ENCODE measurements around the gene SLC4A3. TPM values are rescaled to one million over a fixed set of nuclear protein-coding genes. Genes with fewer than 3 reads are reported as not detected.
A peak's percentile ranks its signal among the peaks of the same experiment; 100 is the strongest.
"Not testable (repeated sequence)": the region's sequence is repeated elsewhere in the genome, so short reads cannot be mapped to it uniquely, and the experiment has no call there.

SLC4A3 gene
- total and polyA plus RNA-seq, 2 of the 13 experiments (the other 11 are each of a cell fraction or from before 2014, with no cell fraction given): 0.18 to 0.95 TPM

- FAIRE-seq (no peak), DNase-seq (ENCODE audit: low spot score) (no peak), ATAC-seq (no peak; the same call in 2 of the 3 replicates)
- CTCF ChIA-PET (ENCODE audit: low intra/inter-chr PET ratio, low total read pairs): no interaction called here
- H3K9me3 ChIP-seq (ENCODE audit: low read length): no peaks in the 10 kb centered on the region
- in situ Hi-C loops (cut with HindIII; ENCODE audit: extremely low pct_ligation_motif_present, low pct_unique_long_range_greater_than_20kb) (no loop called here), intact Hi-C loops (cut with micrococcal nuclease; ENCODE audit: unreplicated experiment) (no loop called here)
- H3K27me3 ChIP-seq (ENCODE audit: control insufficient read depth in 1 of 2, insufficient read depth in 2 of 2, low read length in 2 of 2): peaks cover 0 to 38% of the 10 kb centered on the region in 2 experiments; a peak in 3 of 5 replicates
- H3K4me2 ChIP-seq (ENCODE audit: low read depth, low read length): no peak overlapping the region
- H3K4me3 ChIP-seq (replicated peaks in 1 of 3; ENCODE audit: insufficient read depth in 1 of 3, low read depth in 2 of 3, low read length in 3 of 3): no peak overlapping the region
- no peak overlapping the region for H3K9ac ChIP-seq (ENCODE audit: insufficient read depth, low read depth, low read length)
- no peaks in the 10 kb centered on the region for H4K20me1 ChIP-seq (ENCODE audit: insufficient read depth, low read length)
- no peaks in the 10 kb centered on the region for H3K79me2 ChIP-seq (ENCODE audit: insufficient read depth, low read length)
- TF ChIP-seq USF2 (IDR thresholded peaks at IDR 0.05; ENCODE audit: low read depth, low read length) (no peak), USF2 (CRISPR knock-in tag; IDR thresholded peaks at IDR 0.05; ENCODE audit: borderline replicate concordance) (no peak), MAFK (conservative IDR thresholded peaks at IDR 0.05 in 1 of 2, IDR thresholded peaks at IDR 0.05 in 1 of 2; ENCODE audit: low read length in 2 of 2) (0 out of 4 replicates have a peak, but pooled peaks of 1 of the 2 experiments have one; percentile 5)
- peaks cover 5% of the 10 kb centered on the region for H3K4me1 ChIP-seq (ENCODE audit: insufficient read depth, low read length)
- POLR2A ChIA-PET: no interaction called here
- WGBS (ENCODE audit: low lambda C conversion rate): 8% methylated on average over 7 of the region's 8 CpGs
- H3K36me3 ChIP-seq (replicated peaks in 1 of 2; ENCODE audit: control insufficient read depth in 1 of 2, insufficient read depth in 2 of 2, low read length in 2 of 2): no peaks in the 10 kb centered on the region
- BruUV-seq (replicated peaks): no TSS peak
- no peak overlapping the region for H3K27ac ChIP-seq (ENCODE audit: extremely low read length, insufficient read depth, low read length)
- H2AFZ ChIP-seq (ENCODE audit: low read length): no peak overlapping the region
Observed at GRCh38 chr2:219650426-219651248, 23.2 kb downstream of the SLC4A3 start.

DNA sequence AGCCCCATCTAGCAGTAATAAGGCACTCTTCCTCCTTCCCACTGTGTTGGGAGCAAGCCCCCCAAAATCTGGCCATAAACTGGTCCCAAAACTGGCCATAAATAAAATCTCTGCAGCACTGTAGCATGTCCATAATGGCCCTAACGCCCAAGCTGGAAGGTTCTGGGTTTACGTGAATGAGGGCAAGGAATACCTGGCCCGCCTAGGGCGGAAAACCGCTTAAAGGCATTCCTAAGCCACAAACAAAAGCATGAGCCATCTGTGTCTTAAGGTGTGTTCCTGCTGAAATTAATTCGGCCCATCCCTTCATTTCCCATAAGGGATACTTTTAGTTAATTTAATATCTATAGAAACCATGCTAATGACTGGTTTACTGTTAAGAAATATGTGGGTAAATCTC is 24.2 kb downstream of the SLC4A3 start:
- H2AFZ ChIP-seq (ENCODE audit: low read length); H3K79me2 ChIP-seq (ENCODE audit: insufficient read depth, low read length); POLR2A ChIA-PET; H3K27ac ChIP-seq (ENCODE audit: extremely low read length, insufficient read depth, low read length); CTCF ChIA-PET (ENCODE audit: low intra/inter-chr PET ratio, low total read pairs); BruUV-seq (replicated peaks); H3K4me1 ChIP-seq (ENCODE audit: insufficient read depth, low read length); DNase-seq (ENCODE audit: low spot score); H3K4me2 ChIP-seq (ENCODE audit: low read depth, low read length); H4K20me1 ChIP-seq (ENCODE audit: insufficient read depth, low read length); ATAC-seq; FAIRE-seq; intact Hi-C loops (cut with micrococcal nuclease; ENCODE audit: unreplicated experiment); H3K9me3 ChIP-seq (ENCODE audit: low read length); in situ Hi-C loops (cut with HindIII; ENCODE audit: extremely low pct_ligation_motif_present, low pct_unique_long_range_greater_than_20kb); H3K36me3 ChIP-seq (replicated peaks in 1 of 2; ENCODE audit: control insufficient read depth in 1 of 2, insufficient read depth in 2 of 2, low read length in 2 of 2); H3K9ac ChIP-seq (ENCODE audit: insufficient read depth, low read depth, low read length); H3K4me3 ChIP-seq (replicated peaks in 1 of 3; ENCODE audit: insufficient read depth in 1 of 3, low read depth in 2 of 3, low read length in 3 of 3): not testable (repeated sequence)
- H3K27me3 ChIP-seq (ENCODE audit: control insufficient read depth in 1 of 2, insufficient read depth in 2 of 2, low read length in 2 of 2): peaks cover 0 to 32% of the 10 kb centered on the region in 2 experiments; a peak in 3 of 5 replicates
- whole genome bisulfite sequencing (ENCODE audit: low lambda C conversion rate): 19% methylated on average over 6 of the region's 6 CpGs
